Glutamatergic neuron (in vitro differentiated cells): Measurements from ENCODE around the gene PNCK. TPM values are rescaled to one million over a fixed set of nuclear protein-coding genes. Genes with fewer than 3 reads are reported as not detected.

Experiments used
- DNase-seq: peaks from one replicate; pipeline ENCODE4 v3.0.0; 2022
- H3K27ac Mint-ChIP-seq: one replicate; pipeline ENCODE4 v1.8.0; 2020; ENCODE audit warnings: mild to moderate bottlenecking, mixed read lengths, inconsistent platforms; ENCODE audit not compliant: unreplicated experiment
- H3K27me3 Mint-ChIP-seq: one replicate; pipeline ENCODE4 v1.8.0; 2020; ENCODE audit warnings: mild to moderate bottlenecking, moderate library complexity, mixed read lengths, inconsistent platforms; ENCODE audit not compliant: unreplicated experiment
- H3K36me3 Mint-ChIP-seq: one replicate; pipeline ENCODE4 v1.8.0; 2020; ENCODE audit warnings: mild to moderate bottlenecking, mixed read lengths, inconsistent platforms; ENCODE audit not compliant: unreplicated experiment
- H3K4me1 Mint-ChIP-seq: one replicate; pipeline ENCODE4 v1.8.0; 2020; ENCODE audit warnings: mild to moderate bottlenecking, low read depth, mixed read lengths, inconsistent platforms; ENCODE audit not compliant: unreplicated experiment
- H3K4me3 Mint-ChIP-seq: one replicate; pipeline ENCODE4 v1.8.0; 2020; ENCODE audit warnings: mild to moderate bottlenecking, mixed read lengths, inconsistent platforms; ENCODE audit not compliant: unreplicated experiment
- H3K9me3 Mint-ChIP-seq: one replicate; pipeline ENCODE4 v1.8.0; 2020; ENCODE audit warnings: mild to moderate bottlenecking, moderate library complexity, mixed read lengths, inconsistent platforms; ENCODE audit not compliant: unreplicated experiment
- total RNA-seq: library from RNA; stranded (reverse); fragmentation: NEBNext Ultra II Directional; extraction: Animal tissue kit (Norgen Biotek cat#: 25700); gene quantifications from one replicate; pipeline ENCODE4 v1.2.1, GENCODE V29; 2021; ENCODE audit not compliant: unreplicated experiment
- TF ChIP-seq, protein P1 (sequence below): fragments of 200-600 bp; sonication (generic); IDR thresholded peaks from one replicate; pipeline ENCODE4 v1.5.0; 2021; ENCODE audit not compliant: partially characterized antibody, unreplicated experiment

Gene PNCK
- total RNA-seq, 1 donor from 2014 or later, result 4.3 TPM

DNA sequence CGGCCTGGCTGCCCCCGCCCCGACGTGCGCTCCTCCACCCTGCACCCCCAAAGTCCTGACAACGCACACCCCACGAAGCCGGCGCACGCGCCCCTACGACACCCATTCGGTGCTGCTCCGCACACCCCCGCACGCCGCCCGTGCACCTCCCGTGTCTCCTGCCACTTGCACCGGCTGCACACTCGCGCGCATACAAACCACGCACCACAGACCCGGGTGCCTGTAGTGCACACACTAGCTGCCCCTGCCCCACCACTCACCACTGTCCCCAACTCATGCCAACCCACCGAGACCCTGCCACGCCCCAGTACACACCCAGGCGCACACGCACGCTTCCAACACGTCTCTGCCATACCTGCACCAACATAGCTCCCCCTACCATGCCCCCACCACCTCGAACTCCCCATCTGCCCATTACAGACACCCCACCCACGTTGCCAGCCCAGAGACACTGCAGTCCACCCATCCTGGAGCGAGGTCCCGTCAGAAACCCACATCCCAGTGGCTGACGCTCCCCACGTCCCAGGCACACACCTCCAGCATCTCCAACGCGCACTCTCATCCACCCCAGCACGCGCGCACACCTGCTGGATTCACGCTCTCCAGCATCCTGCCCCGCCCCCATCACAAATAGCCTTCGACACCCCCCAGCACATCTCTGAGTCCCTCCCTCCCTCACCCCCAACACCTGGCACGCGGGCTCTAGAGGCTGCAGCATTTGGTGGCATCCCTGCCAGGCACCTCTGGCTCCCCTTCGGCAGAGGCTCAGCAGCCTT is 30.8 kb downstream of the PNCK start:
- Mint-ChIP-seq H3K27me3 (peaks cover 3% of the 10 kb centered on the region), H3K27ac (no peak overlapping the region), H3K4me3 (peak overlapping the region; percentile 72), H3K9me3 (no peaks in the 10 kb centered on the region), H3K4me1 (peaks cover 6% of the 10 kb centered on the region), H3K36me3 (no peaks in the 10 kb centered on the region)
- TF ChIP-seq, protein P1, sequence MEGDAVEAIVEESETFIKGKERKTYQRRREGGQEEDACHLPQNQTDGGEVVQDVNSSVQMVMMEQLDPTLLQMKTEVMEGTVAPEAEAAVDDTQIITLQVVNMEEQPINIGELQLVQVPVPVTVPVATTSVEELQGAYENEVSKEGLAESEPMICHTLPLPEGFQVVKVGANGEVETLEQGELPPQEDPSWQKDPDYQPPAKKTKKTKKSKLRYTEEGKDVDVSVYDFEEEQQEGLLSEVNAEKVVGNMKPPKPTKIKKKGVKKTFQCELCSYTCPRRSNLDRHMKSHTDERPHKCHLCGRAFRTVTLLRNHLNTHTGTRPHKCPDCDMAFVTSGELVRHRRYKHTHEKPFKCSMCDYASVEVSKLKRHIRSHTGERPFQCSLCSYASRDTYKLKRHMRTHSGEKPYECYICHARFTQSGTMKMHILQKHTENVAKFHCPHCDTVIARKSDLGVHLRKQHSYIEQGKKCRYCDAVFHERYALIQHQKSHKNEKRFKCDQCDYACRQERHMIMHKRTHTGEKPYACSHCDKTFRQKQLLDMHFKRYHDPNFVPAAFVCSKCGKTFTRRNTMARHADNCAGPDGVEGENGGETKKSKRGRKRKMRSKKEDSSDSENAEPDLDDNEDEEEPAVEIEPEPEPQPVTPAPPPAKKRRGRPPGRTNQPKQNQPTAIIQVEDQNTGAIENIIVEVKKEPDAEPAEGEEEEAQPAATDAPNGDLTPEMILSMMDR, result no peak
- no peak for DNase-seq

DNA sequence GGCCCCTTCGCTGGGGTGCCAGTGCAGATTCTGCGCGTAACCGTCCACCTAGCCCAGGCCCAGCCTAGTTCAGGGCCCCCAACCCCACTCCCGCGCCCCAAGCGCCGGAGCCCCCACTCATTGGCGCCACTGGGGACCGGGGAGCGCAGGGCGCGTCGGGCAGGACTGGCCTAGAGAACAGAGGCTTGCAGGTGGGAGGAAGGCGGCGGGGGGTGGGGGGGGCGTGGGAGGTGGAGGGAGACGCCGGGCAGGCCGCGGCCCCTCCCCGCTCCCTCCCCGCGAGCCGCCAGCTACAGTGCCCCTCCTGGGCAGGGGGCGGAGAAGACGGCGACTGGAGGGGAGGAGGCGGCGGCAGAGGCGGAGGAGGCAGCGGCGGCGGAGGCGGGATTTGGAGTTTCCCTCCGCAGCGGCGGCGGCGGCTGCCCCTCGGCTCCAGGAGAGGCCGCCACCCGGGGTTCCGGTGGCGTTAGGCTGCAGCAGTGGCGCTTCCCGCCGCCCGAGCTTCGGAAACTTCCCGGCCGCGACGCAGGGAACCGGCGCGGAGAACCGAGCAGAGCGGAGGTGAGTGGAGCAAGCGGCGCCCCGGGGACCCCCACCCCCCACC is 31.5 kb downstream of the PNCK start:
- TF ChIP-seq, protein P1, result no peak
- Mint-ChIP-seq H3K27ac (no peak overlapping the region), H3K27me3 (peaks cover 3% of the 10 kb centered on the region), H3K36me3 (no peaks in the 10 kb centered on the region), H3K4me1 (peaks cover 6% of the 10 kb centered on the region), H3K4me3 (no peak overlapping the region), H3K9me3 (no peaks in the 10 kb centered on the region)
- DNase-seq, result peak; percentile 43

DNA sequence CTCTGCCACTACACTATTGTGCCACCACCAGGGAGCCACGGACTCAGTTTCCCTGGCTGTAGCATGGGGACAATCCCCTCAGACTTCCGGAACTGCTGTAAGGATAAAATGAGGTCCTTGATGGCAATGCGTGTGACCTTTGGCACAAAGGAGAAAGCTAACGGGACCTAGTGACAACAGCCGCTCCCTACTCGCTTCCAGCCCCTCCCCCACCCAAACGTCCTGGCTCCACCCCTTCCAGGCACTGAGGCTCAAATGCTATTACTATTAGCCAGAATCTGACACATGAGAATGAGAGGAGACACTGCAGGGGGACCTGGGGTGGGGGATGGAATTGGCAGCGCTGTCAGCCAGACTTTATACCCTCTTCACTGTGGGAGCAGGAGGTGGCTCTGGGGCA is 32.0 kb downstream of the PNCK start:
- H3K9me3 Mint-ChIP-seq, result no peaks in the 10 kb centered on the region
- TF ChIP-seq, protein P1, result no peak
- peak overlapping the region; percentile 59 for H3K27ac Mint-ChIP-seq
- H3K4me1 Mint-ChIP-seq, result peaks cover 6% of the 10 kb centered on the region
- peaks cover 3% of the 10 kb centered on the region for H3K27me3 Mint-ChIP-seq
- peak; percentile 36 for DNase-seq
- peak overlapping the region; percentile 65 for H3K4me3 Mint-ChIP-seq
- no peaks in the 10 kb centered on the region for H3K36me3 Mint-ChIP-seq

DNA sequence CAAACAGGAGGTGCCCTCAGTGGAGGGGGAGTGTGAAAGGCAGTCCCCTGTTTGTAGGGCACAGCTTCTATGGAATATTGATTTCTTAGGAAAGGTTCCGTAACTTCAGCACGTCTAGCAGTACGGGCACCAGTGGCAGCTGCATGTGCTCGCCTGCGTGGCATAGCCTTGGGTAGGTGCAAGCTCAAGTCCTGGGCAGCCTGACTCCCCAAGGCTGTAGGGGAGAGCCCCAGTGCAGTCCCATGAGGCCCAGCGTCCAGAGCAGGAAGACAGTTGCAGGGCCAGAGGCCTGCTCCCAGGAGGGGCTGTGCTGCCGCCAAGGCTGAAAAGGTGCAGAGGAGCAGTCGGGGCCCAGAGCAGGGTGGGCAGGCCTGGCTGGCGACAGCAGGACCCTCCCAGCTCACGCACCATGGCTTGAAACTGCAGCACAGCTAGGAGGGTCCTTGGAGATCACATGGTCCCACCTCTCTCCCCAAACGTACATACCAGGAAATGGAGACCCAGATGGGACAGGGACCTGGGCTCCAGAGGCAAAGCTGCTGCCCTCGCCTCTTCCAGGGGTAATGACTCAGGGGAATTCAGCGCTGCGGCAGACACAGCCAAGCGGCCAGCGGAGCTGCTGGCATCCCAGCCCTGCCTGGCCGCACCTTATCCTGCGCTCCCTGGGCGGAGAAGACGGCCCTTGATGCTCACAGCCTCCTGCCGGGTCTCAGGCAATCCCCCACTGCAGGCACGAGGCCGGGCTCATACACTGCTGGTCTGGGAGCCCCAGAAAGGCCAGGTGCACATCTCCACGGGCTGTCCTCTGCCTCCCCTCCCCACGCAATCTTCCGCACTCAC is 32.7 kb downstream of the PNCK start:
- H3K4me3 Mint-ChIP-seq, result peak overlapping the region; percentile 65
- peaks cover 6% of the 10 kb centered on the region for H3K4me1 Mint-ChIP-seq
- H3K27ac Mint-ChIP-seq, result peak overlapping the region; percentile 59
- no peaks in the 10 kb centered on the region for H3K9me3 Mint-ChIP-seq
- TF ChIP-seq, protein P1, result no peak
- H3K27me3 Mint-ChIP-seq, result peaks cover 3% of the 10 kb centered on the region
- H3K36me3 Mint-ChIP-seq, result no peaks in the 10 kb centered on the region
- DNase-seq, result no peak
